Endothelial cell of umbilical vein (primary cell): ENCODE measurements around the gene SVIL. TPM values are rescaled to one million over a fixed set of nuclear protein-coding genes. Genes with fewer than 3 reads are reported as not detected.

Source experiments
- BruUV-seq: library from RNA; stranded (reverse); fragments of 400-500 nt; replicated peaks from 2 replicates; lab custom pipeline; 2021; lab: Mats Ljungman, UMichigan
- CTCF ChIA-PET: fragments of 300-600, 350-600 bp; sonication (Branson Sonifier 250); formaldehyde crosslinking; loops from one replicate; lab custom pipeline; 2021; ENCODE audit warnings: antibody characterized with exemption, inconsistent platforms; lab: Charles Lee
- POLR2A ChIA-PET: fragments of 300-600, 350-600 bp; sonication (Branson Sonifier 250); formaldehyde crosslinking; loops from one replicate; lab custom pipeline; 2021; ENCODE audit warnings: antibody characterized with exemption, inconsistent platforms; lab: Charles Lee
- DNase-seq: peaks from one replicate; pipeline ENCODE4 v3.0.0-alpha.2; 2011; ENCODE audit warnings: low read depth, low spot score
- FAIRE-seq: peaks from 2 replicates; lab custom pipeline; 2011; peaks lifted over from hg19 to GRCh38; lab: Jason Lieb, UNC
- H2AFZ ChIP-seq: 2 replicates; pipeline ENCODE4 v1.6.0; 2012; ENCODE audit warnings: low read depth, low read length, control low read depth, inconsistent platforms
- H3K27ac ChIP-seq: 2 replicates; pipeline ENCODE4 v1.5.1; 2011; ENCODE audit warnings: low read depth, mild to moderate bottlenecking, control low read depth, low read length, moderate library complexity; ENCODE audit not compliant: insufficient read depth
- H3K27me3 ChIP-seq, 2 experiments: 2 replicates each; pipeline versions ENCODE4 v1.6.0 to v1.6.1; 2011; ENCODE audit warnings: low read length in 2 of 2, mixed read lengths in 1 of 2; ENCODE audit not compliant: control insufficient read depth in 2 of 2, insufficient read depth in 2 of 2
- H3K36me3 ChIP-seq, 2 experiments: 2 replicates in 1 of 2; 3 replicates in 1 of 2; pipeline ENCODE4 v1.5.1; 2011; ENCODE audit warnings: low read length in 2 of 2, mild to moderate bottlenecking in 1 of 2, moderate library complexity in 1 of 2; ENCODE audit not compliant: control insufficient read depth in 2 of 2, insufficient read depth in 2 of 2; ENCODE audit errors: extremely low read depth in 1 of 2
- H3K4me1 ChIP-seq: 3 replicates; pipeline ENCODE4 v1.5.1; 2011; ENCODE audit warnings: mild to moderate bottlenecking, low read length; ENCODE audit not compliant: control insufficient read depth, insufficient read depth; ENCODE audit errors: extremely low read depth
- H3K4me2 ChIP-seq: 2 replicates; pipeline ENCODE4 v1.6.1; 2011; ENCODE audit warnings: low read length, control low read depth, mixed read lengths; ENCODE audit not compliant: insufficient read depth
- H3K4me3 ChIP-seq, 3 experiments: fragments of 200-600 bp in 1 of 3; sonication (generic), shearing (Covaris generic) in 1 of 3; replicated peaks in 1 of 3; 2 replicates each; pipeline ENCODE4 v1.5.1; 2011 to 2016; ENCODE audit warnings: control low read depth in 3 of 3, low read length in 3 of 3, mild to moderate bottlenecking in 2 of 3, inconsistent platforms in 1 of 3, low read depth in 1 of 3, moderate library complexity in 1 of 3; ENCODE audit not compliant: insufficient read depth in 1 of 3
- H3K79me2 ChIP-seq: 2 replicates; pipeline ENCODE4 v1.6.0; 2012; ENCODE audit warnings: low read length, inconsistent platforms; ENCODE audit not compliant: control insufficient read depth, insufficient read depth
- H3K9ac ChIP-seq: replicated peaks from 2 replicates; pipeline ENCODE3; 2011; ENCODE audit warnings: low read length, control low read depth; ENCODE audit not compliant: insufficient read depth; ENCODE audit errors: extremely low read depth
- H3K9me1 ChIP-seq: replicated peaks from 3 replicates; pipeline ENCODE4 v1.6.0; 2011; ENCODE audit warnings: mild to moderate bottlenecking, low read length; ENCODE audit not compliant: control insufficient read depth, insufficient read depth; ENCODE audit errors: extremely low read depth
- H3K9me3 ChIP-seq: replicated peaks from 2 replicates; pipeline ENCODE4 v1.5.1; 2012; ENCODE audit warnings: low read length, inconsistent platforms; ENCODE audit not compliant: control insufficient read depth, insufficient read depth
- H4K20me1 ChIP-seq: replicated peaks from 2 replicates; pipeline ENCODE3; 2011; ENCODE audit warnings: mild to moderate bottlenecking, low read length; ENCODE audit not compliant: control insufficient read depth, insufficient read depth; ENCODE audit errors: extremely low read depth
- EZH2 ChIP-seq: IDR thresholded peaks from 2 replicates; pipeline ENCODE4 v1.6.1; 2012; ENCODE audit warnings: borderline replicate concordance, low read depth, mild to moderate bottlenecking, moderate library complexity, low read length, inconsistent platforms; ENCODE audit not compliant: severe bottlenecking
- FOS ChIP-seq: IDR thresholded peaks from 2 replicates; pipeline ENCODE4 v1.6.1; 2011; ENCODE audit warnings: mild to moderate bottlenecking, low read length, moderate library complexity, borderline replicate concordance; ENCODE audit not compliant: insufficient read depth
- JUN ChIP-seq: IDR thresholded peaks from 2 replicates; pipeline ENCODE4 v1.6.1; 2011; ENCODE audit warnings: borderline replicate concordance, low read depth; ENCODE audit not compliant: insufficient read length, insufficient read depth
- MYC ChIP-seq: IDR thresholded peaks from one replicate; pipeline ENCODE4 v1.6.1; 2011; ENCODE audit warnings: mild to moderate bottlenecking, low read depth, low read length
- POLR2A ChIP-seq: IDR thresholded peaks from 2 replicates; pipeline ENCODE4 v1.6.1; 2012; ENCODE audit warnings: low read depth, mild to moderate bottlenecking, control low read depth, low read length
- POLR2AphosphoS5 ChIP-seq: IDR thresholded peaks from 2 replicates; pipeline ENCODE4 v1.6.1; 2012; ENCODE audit warnings: low read depth, mild to moderate bottlenecking, control low read depth, low read length, moderate library complexity; ENCODE audit not compliant: insufficient read depth
- dilution Hi-C: fragments of 300-500 bp; cut with MboI; formaldehyde crosslinking; loops from one replicate; pipeline ENCODE4 v1.15.0; 2019; ENCODE audit warnings: low sequenced_read_pairs; ENCODE audit not compliant: extremely low pct_ligation_motif_present
- intact Hi-C: fragments of 100-400 bp; cut with micrococcal nuclease; formaldehyde crosslinking; loops from one replicate; pipeline ENCODE4 v1.10.0; 2022
- polyA plus RNA-seq, 4 experiments: library from polyadenylated mRNA; depleted of rRNA in 3 of 4; stranded (reverse) in 3 of 4; unstranded in 1 of 4; fragments of >200 nt; gene quantifications; 2 replicates each; pipeline versions ENCODE4 v1.2.1 to v1.2.3, GENCODE V29; 2011 to 2012; ENCODE audit warnings: missing spikeins in 1 of 4
- total RNA-seq: library from RNA; stranded (reverse); gene quantifications from 2 replicates; pipeline ENCODE4 v1.2.3, GENCODE V29; 2021
- TF ChIP-seq, protein P1 (sequence below), 2 donors: IDR thresholded peaks; 1 replicate in 1 of 2; 2 replicates in 1 of 2; pipeline ENCODE4 v1.5.1; 2011; ENCODE audit warnings: low read length in 2 of 2, mild to moderate bottlenecking in 2 of 2, moderate library complexity in 2 of 2, control low read depth in 1 of 2, inconsistent platforms in 1 of 2, low read depth in 1 of 2; ENCODE audit not compliant: insufficient read depth in 1 of 2; ENCODE audit errors: extremely low read depth in 1 of 2
- TF ChIP-seq, protein P2 (sequence below): IDR thresholded peaks from 2 replicates; pipeline ENCODE4 v1.6.1; 2011; ENCODE audit not compliant: insufficient read depth, insufficient read length

Gene SVIL
- total and polyA plus RNA-seq, 2 donors (not counting 3 experiments of a cell fraction or from before 2014, with no cell fraction given): 22.6 to 70.7 TPM

DNA sequence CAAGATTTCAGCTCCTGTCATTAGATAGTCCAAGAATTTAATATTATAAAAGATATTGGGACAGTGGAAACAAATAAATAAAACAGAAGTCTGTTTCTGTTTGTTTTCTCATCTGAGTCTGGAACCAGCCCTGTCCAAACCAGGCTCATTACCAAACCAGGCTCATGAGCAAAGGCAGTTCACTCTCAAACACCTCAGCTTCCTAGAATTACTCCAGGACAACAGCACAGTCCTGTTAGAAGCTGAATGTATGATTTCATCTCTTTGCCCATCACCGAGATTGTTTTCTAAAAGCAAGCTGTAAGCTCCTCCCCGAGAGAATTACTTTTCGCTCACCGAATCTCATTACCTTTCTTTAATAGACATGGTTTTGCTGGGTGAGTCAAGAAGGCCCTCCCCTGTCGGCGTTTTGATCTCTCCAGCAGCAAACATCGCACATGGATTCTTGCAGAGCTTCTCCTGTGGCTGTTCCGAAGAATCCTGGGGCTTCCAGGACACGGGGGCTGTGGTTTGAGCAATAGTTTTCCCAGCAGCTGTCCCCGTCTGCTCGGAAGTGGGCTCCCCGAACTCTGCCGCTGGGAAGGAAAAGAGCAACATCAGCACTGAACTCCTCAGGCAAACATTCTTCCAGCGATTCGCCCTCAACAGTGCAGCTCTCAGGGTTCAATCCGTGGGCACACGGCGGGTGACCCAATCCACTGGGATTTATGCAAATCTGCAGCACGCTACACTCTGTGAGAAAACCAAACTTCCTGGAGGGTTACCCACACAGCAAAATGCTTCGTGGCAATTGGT lies 112.5 kb downstream of the SVIL start:
- TF ChIP-seq, protein P1, sequence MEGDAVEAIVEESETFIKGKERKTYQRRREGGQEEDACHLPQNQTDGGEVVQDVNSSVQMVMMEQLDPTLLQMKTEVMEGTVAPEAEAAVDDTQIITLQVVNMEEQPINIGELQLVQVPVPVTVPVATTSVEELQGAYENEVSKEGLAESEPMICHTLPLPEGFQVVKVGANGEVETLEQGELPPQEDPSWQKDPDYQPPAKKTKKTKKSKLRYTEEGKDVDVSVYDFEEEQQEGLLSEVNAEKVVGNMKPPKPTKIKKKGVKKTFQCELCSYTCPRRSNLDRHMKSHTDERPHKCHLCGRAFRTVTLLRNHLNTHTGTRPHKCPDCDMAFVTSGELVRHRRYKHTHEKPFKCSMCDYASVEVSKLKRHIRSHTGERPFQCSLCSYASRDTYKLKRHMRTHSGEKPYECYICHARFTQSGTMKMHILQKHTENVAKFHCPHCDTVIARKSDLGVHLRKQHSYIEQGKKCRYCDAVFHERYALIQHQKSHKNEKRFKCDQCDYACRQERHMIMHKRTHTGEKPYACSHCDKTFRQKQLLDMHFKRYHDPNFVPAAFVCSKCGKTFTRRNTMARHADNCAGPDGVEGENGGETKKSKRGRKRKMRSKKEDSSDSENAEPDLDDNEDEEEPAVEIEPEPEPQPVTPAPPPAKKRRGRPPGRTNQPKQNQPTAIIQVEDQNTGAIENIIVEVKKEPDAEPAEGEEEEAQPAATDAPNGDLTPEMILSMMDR (IDR thresholded peaks at IDR 0.05; ENCODE audit: extremely low read depth in 1 of 2, insufficient read depth in 1 of 2, low read depth in 1 of 2, low read length in 2 of 2): no peak
- TF ChIP-seq POLR2AphosphoS5: no peak
- no peak for TF ChIP-seq MYC
- no peak for TF ChIP-seq EZH2
- no peak for TF ChIP-seq FOS
- TF ChIP-seq, protein P2, sequence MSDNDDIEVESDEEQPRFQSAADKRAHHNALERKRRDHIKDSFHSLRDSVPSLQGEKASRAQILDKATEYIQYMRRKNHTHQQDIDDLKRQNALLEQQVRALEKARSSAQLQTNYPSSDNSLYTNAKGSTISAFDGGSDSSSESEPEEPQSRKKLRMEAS: no peak
- no peak for TF ChIP-seq JUN
- TF ChIP-seq POLR2A: no peak
- H4K20me1 ChIP-seq: no peaks in the 10 kb centered on the region
- no peak overlapping the region for H3K4me3 ChIP-seq
- POLR2A ChIA-PET: no interaction called here
- FAIRE-seq (no peak), DNase-seq (no peak)
- H3K79me2 ChIP-seq: no peaks in the 10 kb centered on the region
- H3K36me3 ChIP-seq: peaks cover 9 to 28% of the 10 kb centered on the region in 2 experiments
- no peaks in the 10 kb centered on the region for H3K27me3 ChIP-seq
- CTCF ChIA-PET: interaction anchor here (1.0 to 5.7 kb wide), 6 partner anchors 7 to 25 kb away, joined by 3 to 34 read pairs (median 6); no protein-coding TSS in a partner anchor
- H3K9ac ChIP-seq: no peak overlapping the region
- H3K9me3 ChIP-seq: no peaks in the 10 kb centered on the region
- intact Hi-C loops (no loop called here), dilution Hi-C loops (no loop called here)
- no peaks in the 10 kb centered on the region for H3K9me1 ChIP-seq
- no peak overlapping the region for H3K4me2 ChIP-seq
- H3K27ac ChIP-seq: no peak overlapping the region
- H3K4me1 ChIP-seq: no peaks in the 10 kb centered on the region
- no TSS peak for BruUV-seq
- H2AFZ ChIP-seq: no peak overlapping the region
